HepG2 (cell line): ENCODE measurements around the gene PHACTR3. TPM values are rescaled to one million over a fixed set of nuclear protein-coding genes. Genes with fewer than 3 reads are reported as not detected.

Experiments used
- ATAC-seq: fragments of 200-7000 bp; cut with Tn5 transposase; 3 replicates; pipeline ENCODE4 v1.9.1; 2020; ENCODE audit warnings: mild to moderate bottlenecking, moderate library complexity
- BruUV-seq: library from RNA; stranded (reverse); fragments of 400-500 nt; replicated peaks from 2 replicates; lab custom pipeline; 2021; lab: Mats Ljungman, UMichigan
- CTCF ChIA-PET: fragments of 300-600 bp; formaldehyde crosslinking; extraction: SDS; loops from one replicate; lab custom pipeline; 2021; ENCODE audit warnings: low total read pairs, inconsistent platforms, low intra/inter-chr PET ratio; lab: Yijun Ruan, JAX
- POLR2A ChIA-PET: fragments of 350-600 bp; sonication (Branson Sonifier 250); formaldehyde crosslinking; loops from one replicate; lab custom pipeline; 2020; ENCODE audit warnings: antibody characterized with exemption, inconsistent platforms; lab: Yijun Ruan, JAX
- DNase-seq: peaks from one replicate; pipeline ENCODE4 v3.0.0-alpha.2; 2015; ENCODE audit warnings: low spot score
- FAIRE-seq: peaks from 3 replicates; lab custom pipeline; 2011; peaks lifted over from hg19 to GRCh38; lab: Jason Lieb, UNC
- H2AFZ ChIP-seq: one replicate; pipeline ENCODE4 v1.6.1; 2011; ENCODE audit warnings: low read length, inconsistent platforms
- H3K27ac ChIP-seq: fragments of 300-600 bp; 3 replicates; pipeline ENCODE4 v1.8.0; 2011; ENCODE audit warnings: mixed run types, mild to moderate bottlenecking, mixed read lengths, low read length, inconsistent platforms; ENCODE audit not compliant: insufficient read depth; ENCODE audit errors: extremely low read length
- H3K27me3 ChIP-seq, 2 experiments: fragments of 200-600 bp in 1 of 2; 2 replicates in 1 of 2; 3 replicates in 1 of 2; pipeline versions ENCODE4 v1.6.0 to v1.8.0; 2011; ENCODE audit warnings: low read length in 2 of 2, mild to moderate bottlenecking in 2 of 2, moderate library complexity in 2 of 2, inconsistent platforms in 1 of 2; ENCODE audit not compliant: insufficient read depth in 2 of 2, control insufficient read depth in 1 of 2
- H3K36me3 ChIP-seq, 2 experiments: fragments of 200-600 bp in 1 of 2; replicated peaks in 1 of 2; 2 replicates in 1 of 2; 3 replicates in 1 of 2; pipeline versions ENCODE4 v1.5.1 to v1.8.0; 2011; ENCODE audit warnings: low read length in 2 of 2, inconsistent platforms in 1 of 2; ENCODE audit not compliant: insufficient read depth in 2 of 2, control insufficient read depth in 1 of 2
- H3K4me1 ChIP-seq: 2 replicates; pipeline ENCODE4 v1.5.1; 2012; ENCODE audit warnings: low read length, inconsistent platforms; ENCODE audit not compliant: insufficient read depth
- H3K4me2 ChIP-seq: 2 replicates; pipeline ENCODE4 v1.6.0; 2011; ENCODE audit warnings: low read depth, low read length, inconsistent platforms
- H3K4me3 ChIP-seq, 3 experiments: fragments of 200-600 bp in 1 of 3; sonication (generic), shearing (Covaris generic) in 1 of 3; replicated peaks in 1 of 3; 2 replicates each; pipeline ENCODE4 v1.5.1; 2011 to 2016; ENCODE audit warnings: low read length in 3 of 3, inconsistent platforms in 2 of 3, low read depth in 2 of 3, mild to moderate bottlenecking in 2 of 3, control low read depth in 1 of 3, mixed read lengths in 1 of 3; ENCODE audit not compliant: insufficient read depth in 1 of 3
- H3K79me2 ChIP-seq: one replicate; pipeline ENCODE4 v1.6.1; 2011; ENCODE audit warnings: low read length, inconsistent platforms; ENCODE audit not compliant: insufficient read depth
- H3K9ac ChIP-seq: 2 replicates; pipeline ENCODE4 v1.6.0; 2011; ENCODE audit warnings: mild to moderate bottlenecking, low read depth, low read length, inconsistent platforms; ENCODE audit not compliant: insufficient read depth
- H3K9me3 ChIP-seq: 2 replicates; pipeline ENCODE4 v1.5.1; 2012; ENCODE audit warnings: mild to moderate bottlenecking, low read length
- H4K20me1 ChIP-seq: 2 replicates; pipeline ENCODE4 v1.6.0; 2011; ENCODE audit warnings: inconsistent platforms, mild to moderate bottlenecking, low read length, moderate library complexity; ENCODE audit not compliant: insufficient read depth
- CEBPB ChIP-seq: IDR thresholded peaks from 2 replicates; pipeline ENCODE4 v1.6.1; 2011; ENCODE audit warnings: low read depth, low read length, improper control_type of control experiment, borderline replicate concordance
- CHD4 ChIP-seq: fragments of 200-600 bp; sonication (generic); IDR thresholded peaks from 2 replicates; pipeline ENCODE4 v1.7.0; 2017; ENCODE audit warnings: mild to moderate bottlenecking, low read length, borderline replicate concordance
- FLYWCH1 ChIP-seq: sonication (generic); formaldehyde crosslinking; IDR thresholded peaks from 2 replicates; pipeline ENCODE4 v1.8.1; 2023; ENCODE audit warnings: mild to moderate bottlenecking, missing genetic modification reagents
- FOXC1 ChIP-seq: sonication (generic); formaldehyde crosslinking; IDR thresholded peaks from 2 replicates; pipeline ENCODE4 v1.8.0; 2022; ENCODE audit warnings: mild to moderate bottlenecking, missing genetic modification reagents, borderline replicate concordance
- FOXM1 ChIP-seq: sonication (generic); formaldehyde crosslinking; IDR thresholded peaks from 2 replicates; pipeline ENCODE4 v1.5.0; 2020; ENCODE audit warnings: missing genetic modification reagents
- NFE2L1 ChIP-seq: sonication (generic); formaldehyde crosslinking; IDR thresholded peaks from 2 replicates; pipeline ENCODE4 v1.4.0; 2020; ENCODE audit warnings: missing genetic modification reagents, mild to moderate bottlenecking, borderline replicate concordance
- NONO ChIP-seq, 2 experiments: fragments of 450-650 bp in 1 of 2; sonication (generic) in 1 of 2; formaldehyde crosslinking in 1 of 2; IDR thresholded peaks in 1 of 2; conservative IDR thresholded peaks in 1 of 2; 2 replicates each; pipeline versions ENCODE4 v1.6.1 to v1.8.0; 2017 to 2022; ENCODE audit warnings: mild to moderate bottlenecking in 1 of 2, missing genetic modification reagents in 1 of 2, moderate library complexity in 1 of 2
- NRL ChIP-seq: sonication (generic); formaldehyde crosslinking; IDR thresholded peaks from 2 replicates; pipeline ENCODE4 v1.5.0; 2020; ENCODE audit warnings: missing genetic modification reagents, mild to moderate bottlenecking, moderate library complexity, borderline replicate concordance
- SP4 ChIP-seq: sonication (generic); formaldehyde crosslinking; IDR thresholded peaks from 2 replicates; pipeline ENCODE4 v1.8.1; 2023; ENCODE audit warnings: mild to moderate bottlenecking, missing genetic modification reagents
- TBX3 ChIP-seq: fragments of 450-650 bp; IDR thresholded peaks from 2 replicates; pipeline ENCODE4 v1.6.1; 2017; ENCODE audit warnings: antibody characterized with exemption, mild to moderate bottlenecking, inconsistent platforms, borderline replicate concordance
- ZNF101 ChIP-seq: sonication (generic); formaldehyde crosslinking; IDR thresholded peaks from 2 replicates; pipeline ENCODE4 v1.4.0; 2020; ENCODE audit warnings: mild to moderate bottlenecking, low read depth, missing genetic modification reagents, borderline replicate concordance
- ZNF335 ChIP-seq: sonication (generic); formaldehyde crosslinking; IDR thresholded peaks from 2 replicates; pipeline ENCODE4 v1.4.0; 2020; ENCODE audit warnings: missing genetic modification reagents
- ZNF75D ChIP-seq: sonication (generic); formaldehyde crosslinking; IDR thresholded peaks from 2 replicates; pipeline ENCODE4 v1.8.1; 2023; ENCODE audit warnings: missing genetic modification reagents, mild to moderate bottlenecking, borderline replicate concordance
- ZNF766 ChIP-seq: sonication (generic); formaldehyde crosslinking; IDR thresholded peaks from 2 replicates; pipeline ENCODE4 v1.5.0; 2020; ENCODE audit warnings: missing genetic modification reagents, borderline replicate concordance
- ZSCAN9 ChIP-seq: IDR thresholded peaks from 2 replicates; pipeline ENCODE4 v1.6.1; 2016; ENCODE audit warnings: borderline replicate concordance
- WGBS: methylation state at CpG from one replicate; pipeline ENCODE4 v1.1.6; 2017; ENCODE audit warnings: low lambda C conversion rate; 5-methylcytosine and 5-hydroxymethylcytosine counted together
- in situ Hi-C: cut with HindIII; loops from 2 replicates; pipeline ENCODE4 v1.10.0; 2017; ENCODE audit warnings: low pct_unique_long_range_greater_than_20kb; ENCODE audit not compliant: extremely low pct_ligation_motif_present
- intact Hi-C: fragments of 100-400 bp; cut with micrococcal nuclease; formaldehyde crosslinking; loops from one replicate; pipeline ENCODE4 v1.10.0; 2022; ENCODE audit not compliant: unreplicated experiment
- polyA plus RNA-seq, 8 experiments: library from polyadenylated mRNA; depleted of rRNA in 3 of 8; stranded (reverse) in 7 of 8; unstranded in 1 of 8; fragments of >200 nt; fragmentation: Illumina TruSeq in 4 of 8; extraction: Trizol in 4 of 8; gene quantifications; 2 replicates each; pipeline versions ENCODE4 v1.2.1 to v1.2.3, GENCODE V29; 2011 to 2016; ENCODE audit warnings: low read depth in 4 of 8, missing spikeins in 1 of 8, mixed read lengths in 1 of 8; ENCODE audit not compliant: insufficient read depth in 1 of 8
- total RNA-seq, 5 experiments: library from RNA; depleted of rRNA; stranded (reverse); fragments of >200 nt; fragmentation: Illumina TruSeq; extraction: Trizol; gene quantifications; 2 replicates each; pipeline ENCODE4 v1.2.3, GENCODE V29; 2016; ENCODE audit warnings: low read depth in 1 of 5

The PHACTR3 gene
- total and polyA plus RNA-seq, 2 of the 13 experiments (the other 11 are each of a cell fraction or from before 2014, with no cell fraction given) = not detected

DNA sequence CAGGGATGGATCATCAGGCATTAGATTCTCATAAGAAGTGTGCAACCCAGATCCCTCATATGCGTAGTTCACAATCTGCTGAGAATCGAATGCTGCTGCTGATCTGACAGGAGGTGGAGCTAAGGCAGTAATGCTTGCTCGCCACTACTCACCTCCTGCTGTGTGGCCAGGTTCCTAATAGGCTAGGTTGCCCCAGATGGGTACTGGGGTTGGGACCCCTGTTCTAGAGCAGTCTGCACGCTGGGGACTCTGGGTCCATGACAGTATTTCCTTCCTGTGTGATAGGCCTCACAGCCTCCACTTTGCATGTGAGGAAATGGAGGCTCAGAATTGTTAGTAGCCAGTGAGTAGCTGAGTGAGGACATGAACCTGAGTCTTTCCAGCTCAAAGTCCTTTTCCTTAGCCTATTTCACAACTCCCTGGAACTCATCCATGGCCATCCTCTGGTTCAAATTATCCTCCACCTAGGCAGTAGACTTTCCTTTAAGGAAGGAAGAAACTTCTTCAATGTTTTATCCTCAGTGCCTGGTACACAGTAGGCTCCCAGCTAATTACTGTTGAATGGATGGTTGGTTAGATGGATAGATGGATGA lies 211.9 kb downstream of the PHACTR3 start:
- Histone ChIP-seq H3K9ac (no peak overlapping the region), H3K27me3 (peaks cover 3 to 58% of the 10 kb centered on the region in 2 experiments; a peak in 4 of 5 replicates), H3K4me3 (no peak overlapping the region), H3K9me3 (no peaks in the 10 kb centered on the region), H3K79me2 (no peaks in the 10 kb centered on the region), H3K36me3 (no peaks in the 10 kb centered on the region), H3K4me1 (no peaks in the 10 kb centered on the region), H3K27ac (no peak overlapping the region), H4K20me1 (no peaks in the 10 kb centered on the region), H2AFZ (no peak overlapping the region), H3K4me2 (no peak overlapping the region)
- in situ Hi-C loops = no loop called here
- WGBS = 0% methylated on average over 4 of the region's 4 CpGs
- FAIRE-seq (no peak), ATAC-seq (no peak), DNase-seq (no peak)
- TF ChIP-seq NFE2L1 (CRISPR knock-in tag) (no peak), CEBPB (peak; percentile 62)
- ChIA-PET POLR2A (no interaction called here), CTCF (no interaction called here)
- intact Hi-C loops = no loop called here
- BruUV-seq = no TSS peak

- BruUV-seq = no TSS peak
- Histone ChIP-seq H3K36me3 (no peaks in the 10 kb centered on the region), H2AFZ (no peak overlapping the region), H3K79me2 (no peaks in the 10 kb centered on the region), H4K20me1 (no peaks in the 10 kb centered on the region), H3K4me3 (no peak overlapping the region), H3K4me1 (no peaks in the 10 kb centered on the region), H3K27me3 (peaks cover 3 to 48% of the 10 kb centered on the region in 2 experiments; a peak in 4 of 5 replicates), H3K9me3 (no peaks in the 10 kb centered on the region), H3K27ac (no peak overlapping the region), H3K4me2 (no peak overlapping the region), H3K9ac (no peak overlapping the region)
- ATAC-seq (no peak), FAIRE-seq (no peak), DNase-seq (no peak)
- WGBS = 6% methylated on average over 4 of the region's 4 CpGs
- ChIA-PET POLR2A (no interaction called here), CTCF (no interaction called here)
- intact Hi-C loops (no loop called here), in situ Hi-C loops (no loop called here)
- TF ChIP-seq FLYWCH1 (CRISPR knock-in tag) (no peak), CHD4 (no peak), ZSCAN9 (CRISPR knock-in tag) (no peak), FOXM1 (CRISPR knock-in tag) (no peak), ZNF101 (CRISPR knock-in tag) (no peak), ZNF75D (CRISPR knock-in tag) (no peak), NONO (IDR thresholded peaks at IDR 0.05) (no peak), NONO (CRISPR knock-in tag; conservative IDR thresholded peaks at IDR 0.05) (no peak), TBX3 (no peak), FOXC1 (CRISPR knock-in tag) (no peak), NRL (no peak), ZNF766 (CRISPR knock-in tag) (no peak), ZNF335 (CRISPR knock-in tag) (no peak), SP4 (CRISPR knock-in tag) (no peak)
Observed at GRCh38 chr20:59817406-59817805, 213.1 kb downstream of the PHACTR3 start.
